CD4-positive, alpha-beta T cell treated with Interleukin-15 for 1 hour (primary cell): Measurements from ENCODE around the gene BCAS1.
"Not testable (repeated sequence)": the region's sequence is repeated elsewhere in the genome, so short reads cannot be mapped to it uniquely, and the experiment has no call there.

ENCODE experiments used
- DNase-seq: peaks from one replicate; pipeline ENCODE4 v3.0.0-alpha.2; 2020

The BCAS1 gene

GRCh38 chr20:54014293-54014926 lies 56.0 kb downstream of the BCAS1 start:
- DNase-seq = no peak

GRCh38 chr20:54013471-54013870 lies 56.9 kb downstream of the BCAS1 start:
- no peak for DNase-seq

DNA sequence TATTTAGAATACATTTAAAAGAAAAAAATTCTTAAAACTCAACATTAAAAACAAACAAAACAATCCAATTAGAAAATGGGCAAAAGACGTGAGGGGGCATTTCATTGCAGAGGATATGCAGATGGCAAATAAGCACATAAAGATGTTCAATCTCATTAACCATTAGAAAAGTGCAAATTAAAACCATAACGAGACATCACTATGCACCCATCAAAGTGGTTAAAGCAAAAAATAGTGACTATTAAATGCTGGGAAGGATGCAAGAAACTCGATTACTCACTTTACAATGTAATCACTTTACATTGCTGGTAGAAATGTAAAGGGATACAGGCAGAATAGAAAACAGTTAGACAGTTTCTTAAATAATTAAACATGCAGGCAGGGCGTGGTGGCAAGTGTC lies 59.0 kb downstream of the BCAS1 start:
- DNase-seq = no peak

DNA sequence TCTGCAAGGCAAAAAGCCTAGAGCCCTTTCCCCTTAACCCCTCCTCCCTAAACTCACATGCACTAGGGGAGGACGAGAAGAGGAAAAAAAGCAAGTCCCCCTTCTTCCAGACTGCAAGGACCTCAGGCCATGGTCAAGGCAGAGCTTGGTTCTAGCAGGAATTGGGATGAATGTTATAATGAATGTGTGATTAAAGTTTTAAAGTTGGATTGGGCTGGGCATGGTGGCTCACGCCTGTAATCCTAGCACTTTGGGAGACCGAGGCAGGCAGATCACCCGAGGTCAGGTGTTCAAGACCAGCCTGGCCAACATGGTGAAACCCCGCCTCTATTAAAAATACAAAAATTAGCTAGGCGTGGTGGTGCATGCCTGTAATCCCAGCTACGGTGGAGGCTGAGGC lies 64.2 kb downstream of the BCAS1 start:
- DNase-seq = not testable (repeated sequence)

GRCh38 chr20:54005524-54005923 lies 64.9 kb downstream of the BCAS1 start:
- no peak for DNase-seq

DNA sequence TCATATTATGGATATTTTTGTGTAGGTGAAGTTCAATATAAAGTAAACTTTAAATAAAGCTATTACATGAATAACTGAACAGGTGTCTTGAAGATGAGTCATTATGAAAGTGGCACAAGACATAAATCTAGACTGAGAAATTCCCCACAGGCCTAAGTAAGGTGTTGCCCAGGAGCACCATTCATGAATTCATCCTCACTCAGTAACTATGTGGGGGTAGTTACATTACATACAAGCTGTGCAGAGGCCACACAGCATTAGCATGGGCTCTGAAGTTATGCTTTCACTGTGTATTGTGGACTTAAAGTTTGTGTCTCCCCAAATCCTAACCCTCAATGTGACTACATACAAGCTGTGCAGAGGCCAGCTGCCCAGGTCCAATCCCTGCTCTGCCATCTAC lies 65.9 kb downstream of the BCAS1 start:
- no peak for DNase-seq

GRCh38 chr20:54002741-54003140 lies 67.7 kb downstream of the BCAS1 start:
- no peak for DNase-seq

DNA sequence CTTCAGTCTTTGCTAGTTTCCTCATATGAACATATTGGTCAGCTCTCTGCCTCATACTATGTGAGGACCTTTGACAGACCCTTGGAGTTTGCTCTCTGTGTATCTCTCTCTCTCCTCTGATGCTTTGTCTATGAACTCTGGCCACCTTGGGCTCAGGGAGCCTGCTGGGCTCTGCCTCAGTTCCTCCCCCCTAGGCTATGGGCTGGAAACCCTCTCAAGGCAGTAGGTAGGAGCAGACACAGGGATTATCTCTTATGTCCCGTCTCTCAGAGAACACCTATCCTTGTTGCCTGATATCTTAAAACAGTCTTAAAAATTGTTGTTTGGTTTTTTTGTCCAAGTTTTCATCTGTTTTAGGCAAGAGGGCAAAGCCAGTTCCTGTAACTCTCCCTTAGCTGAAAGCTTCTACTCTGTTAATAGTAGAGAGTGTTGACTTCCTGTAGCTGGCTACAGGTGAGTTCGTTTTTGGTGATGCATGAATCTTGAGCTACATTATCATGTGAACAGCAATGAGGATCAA lies 68.3 kb downstream of the BCAS1 start:
- no peak for DNase-seq

DNA sequence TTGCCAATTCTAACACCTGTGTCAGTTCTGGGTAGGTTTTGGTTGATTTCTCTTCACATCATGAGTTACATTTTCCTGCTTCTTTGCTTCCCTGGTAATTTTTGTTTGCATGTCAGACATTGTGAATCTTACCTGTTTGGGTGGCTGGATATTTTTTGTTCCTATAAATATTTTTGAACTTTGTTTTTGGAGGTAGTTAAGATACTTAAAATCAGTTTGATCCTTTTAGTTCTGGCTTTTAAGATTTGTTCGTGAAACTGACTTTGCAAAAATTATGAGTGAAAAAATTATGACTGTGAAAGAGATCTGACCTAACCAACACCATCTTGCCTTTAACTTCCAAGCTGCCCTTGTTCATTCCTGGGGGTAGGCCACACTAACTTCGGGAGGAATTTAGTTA lies 69.5 kb downstream of the BCAS1 start:
- no peak for DNase-seq

- no peak for DNase-seq
These were observed 70.1 kb downstream of the BCAS1 start for GRCh38 chr20:54000262-54000661.

GRCh38 chr20:53999077-53999476 lies 71.3 kb downstream of the BCAS1 start:
- DNase-seq = no peak

- no peak for DNase-seq
These were observed 73.6 kb downstream of the BCAS1 start for GRCh38 chr20:53996584-53997486.

DNA sequence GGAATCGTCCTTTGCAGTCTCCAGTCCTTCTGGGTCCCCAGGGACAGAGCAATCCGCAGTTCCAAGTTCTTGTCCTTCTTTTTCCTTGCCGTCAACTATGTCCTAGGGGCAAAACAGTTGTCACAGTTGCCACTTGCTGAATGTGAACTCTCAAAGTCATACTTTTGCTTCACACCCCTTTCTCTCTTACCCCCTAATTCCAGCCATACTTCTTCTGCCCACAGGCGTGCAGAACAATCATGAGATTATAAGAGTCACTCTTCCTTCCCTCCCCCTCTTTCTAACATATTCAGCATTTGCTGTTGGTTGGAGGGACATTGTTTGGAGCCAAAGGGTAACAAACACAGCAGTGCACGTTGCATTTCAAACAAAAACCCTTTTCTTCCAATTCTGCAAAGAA lies 74.4 kb downstream of the BCAS1 start:
- DNase-seq = no peak

DNA sequence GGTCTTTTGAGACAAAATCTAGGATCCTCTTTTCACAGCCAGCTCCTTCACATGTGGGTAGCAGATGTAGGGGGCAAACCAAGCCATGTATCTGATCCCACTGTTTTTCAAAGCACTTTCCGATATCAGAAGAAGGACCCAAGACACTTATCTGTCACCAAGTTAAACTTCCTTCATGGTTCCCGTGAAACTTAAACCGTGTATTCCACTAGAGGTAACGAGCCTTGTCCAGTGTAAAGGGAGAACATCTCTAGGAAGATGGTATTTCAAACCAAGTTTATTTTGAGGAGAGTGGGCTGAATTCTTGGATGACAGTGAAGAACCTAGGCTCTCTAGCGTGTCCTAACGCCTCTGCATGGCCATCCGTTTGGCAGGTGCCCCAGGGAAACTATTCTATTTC lies 76.3 kb downstream of the BCAS1 start:
- no peak for DNase-seq

GRCh38 chr20:53993310-53993709 lies 77.1 kb downstream of the BCAS1 start:
- no peak for DNase-seq

DNA sequence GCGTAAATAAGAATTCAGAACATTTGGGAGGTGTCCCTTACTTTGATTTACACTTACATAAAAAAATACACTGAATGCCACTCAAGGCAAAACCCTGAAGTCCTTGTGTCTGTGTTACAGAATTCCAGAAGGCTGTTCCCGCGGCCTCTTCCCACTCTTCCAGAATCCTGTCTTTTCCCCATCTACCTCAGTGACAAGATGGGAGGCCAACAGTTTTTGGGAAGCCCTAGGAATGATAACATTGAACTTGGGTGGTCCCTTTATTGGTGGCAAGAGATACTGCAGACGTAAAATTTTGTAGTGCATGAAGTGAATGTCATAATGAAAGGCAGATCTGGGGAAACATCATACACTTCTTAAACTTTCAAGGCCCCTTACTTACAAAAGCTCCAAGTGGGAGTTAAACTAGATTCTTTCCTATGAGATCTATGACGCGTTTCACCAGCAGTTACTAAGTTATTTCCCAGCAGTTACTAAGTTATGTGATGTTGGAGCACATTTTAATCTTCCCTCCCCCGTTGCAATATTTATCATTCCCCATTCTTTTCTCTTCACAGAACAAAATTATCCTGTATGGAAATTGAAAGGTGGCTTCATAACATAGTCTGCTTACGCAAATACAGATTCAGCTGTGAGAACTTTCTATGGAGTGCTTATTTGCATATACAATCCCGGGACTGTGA lies 79.5 kb downstream of the BCAS1 start:
- DNase-seq = no peak

DNA sequence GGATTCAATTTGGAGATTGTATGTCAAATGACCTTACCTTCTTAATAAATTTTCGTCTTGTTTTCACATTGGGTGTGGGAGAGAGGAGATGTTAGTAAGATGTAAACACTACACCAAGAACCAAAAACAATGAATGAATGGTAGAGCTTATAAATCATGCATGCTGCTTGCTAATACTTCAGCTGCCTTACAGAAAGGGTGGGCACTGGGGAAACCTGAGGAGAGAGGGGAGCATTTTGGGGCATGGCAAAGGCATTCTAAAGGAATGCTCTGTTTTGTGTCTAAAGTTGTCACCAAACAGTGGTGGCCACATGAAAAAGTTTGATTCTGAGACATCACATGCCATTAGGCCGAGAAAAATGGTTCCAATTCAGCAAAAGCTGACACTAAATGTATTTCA lies 80.4 kb downstream of the BCAS1 start:
- DNase-seq = no peak

GRCh38 chr20:53989401-53989800 lies 81.0 kb downstream of the BCAS1 start:
- DNase-seq = no peak

GRCh38 chr20:53986037-53986650 lies 84.2 kb downstream of the BCAS1 start:
- no peak for DNase-seq

DNA sequence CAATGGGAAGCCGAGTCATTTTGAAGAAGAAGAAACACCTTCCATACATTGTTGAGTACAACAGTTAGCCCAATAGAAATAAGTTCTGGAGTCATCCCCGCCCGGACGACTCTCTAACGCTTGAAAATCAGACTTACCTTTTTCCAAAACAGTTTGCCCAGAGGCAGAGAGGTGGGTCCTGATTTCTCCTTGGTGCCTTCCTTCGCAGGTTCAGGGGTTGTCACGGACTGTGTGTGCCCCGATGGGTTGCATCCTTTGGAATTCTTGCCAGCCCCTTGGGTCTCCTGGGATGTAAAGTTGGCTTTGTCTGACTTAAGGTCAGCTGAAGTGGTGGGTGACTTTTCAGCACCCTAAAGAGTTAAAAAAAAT lies 85.3 kb downstream of the BCAS1 start:
- no peak for DNase-seq

DNA sequence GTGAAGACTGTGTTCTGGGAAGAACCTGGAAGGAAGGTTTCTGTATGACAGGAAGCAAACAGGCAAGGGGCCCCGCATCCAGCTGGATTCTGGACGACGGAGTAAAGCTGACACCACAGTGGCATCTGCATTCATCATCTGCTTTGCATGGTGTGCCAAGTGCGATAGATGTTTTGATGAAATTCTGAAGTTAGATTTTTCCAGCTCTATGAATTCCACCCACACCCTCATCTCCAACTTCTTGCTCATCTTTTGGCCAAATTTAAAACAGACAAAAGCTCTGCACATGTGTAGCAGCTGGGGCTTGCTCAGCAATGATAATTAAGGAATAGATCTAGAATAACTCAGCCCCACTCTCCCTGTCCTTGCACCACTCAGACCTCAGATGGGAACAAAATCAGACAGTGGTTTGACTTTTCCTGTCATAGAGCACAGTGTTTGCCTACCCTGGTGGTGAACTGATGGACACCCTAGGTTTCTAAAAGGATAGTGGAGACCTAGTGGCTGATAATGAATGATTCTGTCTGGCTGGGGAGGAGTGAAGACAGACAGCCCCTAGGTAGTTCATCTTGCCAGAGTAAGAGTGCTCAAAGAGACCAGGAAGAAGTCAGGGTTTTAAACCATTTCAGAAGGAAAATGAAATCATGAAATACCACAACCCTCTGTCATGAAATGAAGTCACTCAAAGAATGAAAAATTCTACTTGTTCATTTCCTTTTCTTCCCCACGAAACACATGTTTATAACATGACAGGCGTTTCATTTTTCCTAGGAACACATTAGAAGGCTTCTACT lies 85.8 kb downstream of the BCAS1 start:
- no peak for DNase-seq

DNA sequence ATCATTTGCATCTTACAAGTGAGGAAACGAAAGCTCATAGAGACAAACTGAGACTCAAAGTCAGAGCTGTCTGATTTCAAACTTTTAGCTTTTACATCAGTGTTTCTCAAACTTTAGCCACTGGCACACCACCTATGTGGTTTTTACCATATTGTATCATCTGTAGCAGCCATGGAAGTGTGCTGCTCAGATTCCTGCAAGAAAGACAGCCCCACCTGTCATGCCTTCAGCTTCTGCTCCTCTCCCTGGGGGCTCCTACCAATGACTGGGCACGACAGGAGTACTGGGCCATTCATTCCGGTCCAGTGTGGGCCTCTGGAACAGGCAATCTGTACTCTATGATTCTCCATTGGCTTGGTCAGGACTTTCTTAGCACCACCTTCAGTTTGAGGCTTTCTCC lies 87.0 kb downstream of the BCAS1 start:
- no peak for DNase-seq
